HepG2 (cell line): ENCODE data around the gene ATP6V1F. TPM values are rescaled to one million over a fixed set of nuclear protein-coding genes. Genes with fewer than 3 reads are reported as not detected.
A peak's percentile ranks its signal among the peaks of the same experiment; 100 is the strongest.

Source experiments
- ATAC-seq: fragments of 200-7000 bp; cut with Tn5 transposase; 3 replicates; pipeline ENCODE4 v1.9.1; 2020; ENCODE audit warnings: mild to moderate bottlenecking, moderate library complexity
- BruUV-seq: library from RNA; stranded (reverse); fragments of 400-500 nt; replicated peaks from 2 replicates; lab custom pipeline; 2021; lab: Mats Ljungman, UMichigan
- CTCF ChIA-PET: fragments of 300-600 bp; formaldehyde crosslinking; extraction: SDS; loops from one replicate; lab custom pipeline; 2021; ENCODE audit warnings: low total read pairs, inconsistent platforms, low intra/inter-chr PET ratio; lab: Yijun Ruan, JAX
- POLR2A ChIA-PET: fragments of 350-600 bp; sonication (Branson Sonifier 250); formaldehyde crosslinking; loops from one replicate; lab custom pipeline; 2020; ENCODE audit warnings: antibody characterized with exemption, inconsistent platforms; lab: Yijun Ruan, JAX
- DNase-seq: peaks from one replicate; pipeline ENCODE4 v3.0.0-alpha.2; 2015; ENCODE audit warnings: low spot score
- FAIRE-seq: peaks from 3 replicates; lab custom pipeline; 2011; peaks lifted over from hg19 to GRCh38; lab: Jason Lieb, UNC
- H2AFZ ChIP-seq: one replicate; pipeline ENCODE4 v1.6.1; 2011; ENCODE audit warnings: low read length, inconsistent platforms
- H3K27ac ChIP-seq: fragments of 300-600 bp; 3 replicates; pipeline ENCODE4 v1.8.0; 2011; ENCODE audit warnings: mixed run types, mild to moderate bottlenecking, mixed read lengths, low read length, inconsistent platforms; ENCODE audit not compliant: insufficient read depth; ENCODE audit errors: extremely low read length
- H3K27me3 ChIP-seq, 2 experiments: fragments of 200-600 bp in 1 of 2; 2 replicates in 1 of 2; 3 replicates in 1 of 2; pipeline versions ENCODE4 v1.6.0 to v1.8.0; 2011; ENCODE audit warnings: low read length in 2 of 2, mild to moderate bottlenecking in 2 of 2, moderate library complexity in 2 of 2, inconsistent platforms in 1 of 2; ENCODE audit not compliant: insufficient read depth in 2 of 2, control insufficient read depth in 1 of 2
- H3K36me3 ChIP-seq, 2 experiments: fragments of 200-600 bp in 1 of 2; replicated peaks in 1 of 2; 2 replicates in 1 of 2; 3 replicates in 1 of 2; pipeline versions ENCODE4 v1.5.1 to v1.8.0; 2011; ENCODE audit warnings: low read length in 2 of 2, inconsistent platforms in 1 of 2; ENCODE audit not compliant: insufficient read depth in 2 of 2, control insufficient read depth in 1 of 2
- H3K4me1 ChIP-seq: 2 replicates; pipeline ENCODE4 v1.5.1; 2012; ENCODE audit warnings: low read length, inconsistent platforms; ENCODE audit not compliant: insufficient read depth
- H3K4me2 ChIP-seq: 2 replicates; pipeline ENCODE4 v1.6.0; 2011; ENCODE audit warnings: low read depth, low read length, inconsistent platforms
- H3K4me3 ChIP-seq, 3 experiments: fragments of 200-600 bp in 1 of 3; sonication (generic), shearing (Covaris generic) in 1 of 3; replicated peaks in 1 of 3; 2 replicates each; pipeline ENCODE4 v1.5.1; 2011 to 2016; ENCODE audit warnings: low read length in 3 of 3, inconsistent platforms in 2 of 3, low read depth in 2 of 3, mild to moderate bottlenecking in 2 of 3, control low read depth in 1 of 3, mixed read lengths in 1 of 3; ENCODE audit not compliant: insufficient read depth in 1 of 3
- H3K79me2 ChIP-seq: one replicate; pipeline ENCODE4 v1.6.1; 2011; ENCODE audit warnings: low read length, inconsistent platforms; ENCODE audit not compliant: insufficient read depth
- H3K9ac ChIP-seq: 2 replicates; pipeline ENCODE4 v1.6.0; 2011; ENCODE audit warnings: mild to moderate bottlenecking, low read depth, low read length, inconsistent platforms; ENCODE audit not compliant: insufficient read depth
- H3K9me3 ChIP-seq: 2 replicates; pipeline ENCODE4 v1.5.1; 2012; ENCODE audit warnings: mild to moderate bottlenecking, low read length
- H4K20me1 ChIP-seq: 2 replicates; pipeline ENCODE4 v1.6.0; 2011; ENCODE audit warnings: inconsistent platforms, mild to moderate bottlenecking, low read length, moderate library complexity; ENCODE audit not compliant: insufficient read depth
- CREB1 ChIP-seq, 2 experiments: fragments of 450-650 bp in 1 of 2; IDR thresholded peaks; 2 replicates each; pipeline ENCODE4 v1.6.1; 2016 to 2017; ENCODE audit warnings: control low read depth in 1 of 2, mild to moderate bottlenecking in 1 of 2, missing compliant biosample characterization in 1 of 2, missing genetic modification characterization in 1 of 2
- FOXA3 ChIP-seq: IDR thresholded peaks from 2 replicates; pipeline ENCODE4 v1.6.1; 2016; ENCODE audit warnings: missing genetic modification reagents, missing compliant biosample characterization
- KLF6 ChIP-seq: IDR thresholded peaks from 2 replicates; pipeline ENCODE4 v1.8.0; 2016; ENCODE audit warnings: missing biosample characterization, missing genetic modification reagents
- SMARCC2 ChIP-seq: fragments of 450-650 bp; IDR thresholded peaks from 2 replicates; pipeline ENCODE4 v1.6.1; 2017; ENCODE audit warnings: antibody characterized with exemption, mild to moderate bottlenecking
- ZNF225 ChIP-seq: sonication (generic); formaldehyde crosslinking; IDR thresholded peaks from 2 replicates; pipeline ENCODE4 v1.4.0; 2020; ENCODE audit warnings: mild to moderate bottlenecking, missing genetic modification reagents
- ZNF629 ChIP-seq: sonication (generic); formaldehyde crosslinking; conservative IDR thresholded peaks from 2 replicates; pipeline ENCODE4 v1.5.0; 2020; ENCODE audit warnings: missing genetic modification reagents
- ZNF772 ChIP-seq: sonication (generic); formaldehyde crosslinking; IDR thresholded peaks from 2 replicates; pipeline ENCODE4 v1.5.0; 2020; ENCODE audit warnings: mild to moderate bottlenecking, missing genetic modification reagents
- ZNF773 ChIP-seq: sonication (generic); formaldehyde crosslinking; IDR thresholded peaks from 2 replicates; pipeline ENCODE4 v1.4.0; 2020; ENCODE audit warnings: missing genetic modification reagents, borderline replicate concordance
- WGBS: methylation state at CpG from one replicate; pipeline ENCODE4 v1.1.6; 2017; ENCODE audit warnings: low lambda C conversion rate; 5-methylcytosine and 5-hydroxymethylcytosine counted together
- in situ Hi-C: cut with HindIII; loops from 2 replicates; pipeline ENCODE4 v1.10.0; 2017; ENCODE audit warnings: low pct_unique_long_range_greater_than_20kb; ENCODE audit not compliant: extremely low pct_ligation_motif_present
- intact Hi-C: fragments of 100-400 bp; cut with micrococcal nuclease; formaldehyde crosslinking; loops from one replicate; pipeline ENCODE4 v1.10.0; 2022; ENCODE audit not compliant: unreplicated experiment
- polyA plus RNA-seq, 8 experiments: library from polyadenylated mRNA; depleted of rRNA in 3 of 8; stranded (reverse) in 7 of 8; unstranded in 1 of 8; fragments of >200 nt; fragmentation: Illumina TruSeq in 4 of 8; extraction: Trizol in 4 of 8; gene quantifications; 2 replicates each; pipeline versions ENCODE4 v1.2.1 to v1.2.3, GENCODE V29; 2011 to 2016; ENCODE audit warnings: low read depth in 4 of 8, missing spikeins in 1 of 8, mixed read lengths in 1 of 8; ENCODE audit not compliant: insufficient read depth in 1 of 8
- total RNA-seq, 5 experiments: library from RNA; depleted of rRNA; stranded (reverse); fragments of >200 nt; fragmentation: Illumina TruSeq; extraction: Trizol; gene quantifications; 2 replicates each; pipeline ENCODE4 v1.2.3, GENCODE V29; 2016; ENCODE audit warnings: low read depth in 1 of 5
- TF ChIP-seq, protein P1 (sequence below): sonication (generic); formaldehyde crosslinking; IDR thresholded peaks from 2 replicates; pipeline ENCODE4 v1.8.1; 2023; ENCODE audit warnings: mild to moderate bottlenecking, moderate library complexity, missing genetic modification reagents

Gene ATP6V1F
- total and polyA plus RNA-seq, 2 of the 13 experiments (the other 11 are each of a cell fraction or from before 2014, with no cell fraction given), result 87.2 to 132 TPM

DNA sequence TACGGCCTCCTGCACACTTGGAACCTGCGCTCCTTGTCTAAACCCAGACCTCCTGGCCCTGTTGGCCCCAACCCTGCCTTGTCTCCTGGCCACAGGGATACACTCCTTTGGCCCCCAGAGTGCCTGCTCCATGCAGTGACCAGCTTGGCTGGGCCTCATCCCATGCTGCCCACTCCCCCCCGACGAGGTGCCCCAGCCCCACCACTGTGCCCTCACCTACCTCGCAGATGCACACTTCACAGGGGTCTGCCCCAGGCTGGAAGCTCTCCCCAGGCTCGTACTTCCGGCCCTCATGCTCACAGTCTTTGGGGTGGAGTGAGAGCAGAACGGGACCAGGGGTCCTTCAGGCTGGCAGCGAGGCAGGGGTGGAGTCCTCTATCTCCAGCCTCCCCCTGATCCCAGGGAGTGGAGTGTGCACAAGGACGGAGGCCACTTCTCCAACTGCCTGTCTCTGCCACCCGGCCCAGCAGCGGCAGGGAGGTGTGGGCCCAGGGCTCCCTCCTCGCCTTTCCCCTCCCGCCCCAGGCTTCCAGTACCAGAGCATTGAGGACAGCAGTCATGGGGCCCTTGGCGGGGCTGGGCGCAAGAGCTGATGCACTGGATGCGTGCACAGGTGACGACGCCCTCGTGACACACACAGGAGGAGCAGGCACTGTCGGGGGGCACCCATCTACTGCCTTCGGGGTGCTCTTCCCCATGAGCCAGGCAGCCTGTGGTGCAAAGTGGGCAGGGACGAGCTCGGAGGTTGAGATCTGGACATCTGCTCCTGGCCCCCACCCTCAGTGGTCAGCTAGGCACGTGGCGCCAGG lies 22.1 kb downstream of the ATP6V1F start (continued):
- TF ChIP-seq, protein P1, sequence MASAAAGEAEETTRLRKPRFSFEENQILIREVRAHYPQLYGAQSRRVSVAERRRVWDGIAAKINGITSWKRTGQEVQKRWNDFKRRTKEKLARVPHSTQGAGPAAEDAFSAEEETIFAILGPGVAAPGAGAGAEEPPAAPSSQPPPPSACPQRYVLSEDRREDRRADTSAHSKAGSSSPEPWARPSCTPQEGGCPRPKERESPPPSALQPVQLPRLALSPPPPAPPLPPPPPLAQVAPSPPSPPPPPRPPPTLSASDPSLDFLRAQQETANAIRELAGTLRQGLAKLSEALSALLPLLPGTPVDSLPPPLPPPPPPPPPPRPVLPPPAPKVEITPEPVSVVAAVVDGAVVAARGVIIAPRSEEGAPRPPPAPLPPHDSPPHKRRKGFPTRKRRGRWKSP (CRISPR knock-in tag), result no peak
- no peak for TF ChIP-seq SMARCC2
- no peak for TF ChIP-seq ZNF773 (CRISPR knock-in tag)
- no peak for TF ChIP-seq ZNF225
- no peak for TF ChIP-seq FOXA3 (CRISPR knock-in tag)
- TF ChIP-seq KLF6 (CRISPR knock-in tag), result no peak
- TF ChIP-seq, all 625 proteins: peak for 0

DNA sequence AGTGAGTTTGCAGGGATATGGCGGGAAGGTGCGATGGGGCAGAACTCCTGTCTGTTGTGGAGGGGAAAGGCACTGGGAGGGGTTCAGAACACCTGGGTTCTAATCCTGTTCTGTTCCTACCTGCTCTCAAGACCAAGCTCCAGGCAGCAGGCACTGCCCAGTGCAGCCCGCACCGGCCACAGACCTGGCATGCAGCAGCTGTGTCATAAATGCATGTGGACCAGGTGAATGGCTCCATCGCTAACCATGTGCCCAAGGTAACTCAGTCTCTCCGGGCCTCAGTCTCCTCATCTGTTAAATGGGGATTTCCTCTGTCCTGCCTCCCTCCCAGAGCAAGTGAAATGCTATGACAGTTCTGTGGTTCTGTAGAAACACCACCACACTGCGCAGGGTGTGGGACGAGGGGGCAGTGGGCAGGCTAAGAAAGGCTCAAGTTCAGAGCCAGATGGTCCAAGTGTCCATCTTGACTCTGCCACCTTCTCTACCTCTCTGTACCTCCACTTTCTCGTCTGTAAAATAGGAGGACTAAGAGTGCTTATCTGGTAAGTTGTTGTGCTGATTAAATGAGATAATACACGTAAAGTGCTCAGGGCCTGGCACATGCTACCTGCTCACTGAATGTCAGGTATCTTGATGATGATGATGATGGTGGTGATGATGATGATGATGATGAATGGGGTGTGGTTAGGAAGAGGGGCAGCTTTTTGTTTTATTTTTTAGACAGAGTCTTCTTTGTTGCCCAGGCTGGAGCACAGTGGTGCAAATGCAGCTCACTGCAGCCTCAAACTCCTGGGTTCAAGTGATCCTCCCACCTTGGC lies 22.9 kb downstream of the ATP6V1F start:
- H3K36me3 ChIP-seq, result no peaks in the 10 kb centered on the region
- CTCF ChIA-PET, result no interaction called here
- no peaks in the 10 kb centered on the region for H4K20me1 ChIP-seq
- BruUV-seq, result no TSS peak
- FAIRE-seq, result no peak
- H3K9ac ChIP-seq, result no peak overlapping the region
- TF ChIP-seq ZNF772 (CRISPR knock-in tag) (no peak), ZNF629 (CRISPR knock-in tag) (peak; percentile 84), CREB1 (IDR thresholded peaks at IDR 0.05) (peak; percentile 74), CREB1 (CRISPR knock-in tag; IDR thresholded peaks at IDR 0.05) (no peak)
- peak overlapping the region; percentile 43; the same call in 1 of the 2 replicates for H3K4me2 ChIP-seq
- H2AFZ ChIP-seq, result no peak overlapping the region
- H3K27ac ChIP-seq, result no peak overlapping the region
- WGBS, result 76% methylated on average over 5 of the region's 10 CpGs
- ATAC-seq, result no peak
- in situ Hi-C loops (loop anchor here (25.0 kb wide), 1 partner anchor 448 kb away; no protein-coding TSS in a partner anchor), intact Hi-C loops (no loop called here)
- H3K79me2 ChIP-seq, result no peaks in the 10 kb centered on the region
- H3K4me3 ChIP-seq, result no peak overlapping the region
- H3K27me3 ChIP-seq, result peaks cover 0 to 20% of the 10 kb centered on the region in 2 experiments; a peak in 3 of 5 replicates
- H3K9me3 ChIP-seq, result no peaks in the 10 kb centered on the region
- peaks cover 38% of the 10 kb centered on the region for H3K4me1 ChIP-seq
- POLR2A ChIA-PET, result interaction anchor here (1.3 kb wide), 1 partner anchor 22 kb away, joined by 3 read pairs; the partner anchor contains the start of gene ATP6V1F
- no peak for DNase-seq
